T-helper 1 cell (primary cell): ENCODE measurements around the gene ARHGAP20.

Experiments
- DNase-seq, 5 donors: peaks; one replicate each; pipeline ENCODE4 v3.0.0-alpha.2; 2012 to 2020

The ARHGAP20 gene

DNA sequence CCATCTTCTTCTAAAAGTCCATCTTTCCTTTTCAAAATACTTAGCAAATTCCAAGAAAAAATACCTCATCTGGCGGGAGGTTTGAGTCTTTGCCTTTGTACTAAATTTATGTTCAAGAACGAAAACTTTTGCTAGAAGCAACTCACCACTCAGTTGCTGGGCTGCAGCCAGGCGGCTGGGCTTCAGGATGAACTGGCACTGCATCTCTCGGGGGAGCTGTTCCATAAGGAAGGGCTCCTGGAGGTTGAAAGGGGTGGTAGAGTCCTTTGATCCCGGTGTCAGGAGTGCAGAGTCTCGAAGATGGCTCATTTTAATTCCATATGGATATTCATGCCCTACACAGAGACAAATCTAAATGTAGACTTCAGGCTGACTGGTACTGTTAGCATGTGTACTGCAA is 105.8 kb downstream of the ARHGAP20 start:
- DNase-seq = no peak

DNA sequence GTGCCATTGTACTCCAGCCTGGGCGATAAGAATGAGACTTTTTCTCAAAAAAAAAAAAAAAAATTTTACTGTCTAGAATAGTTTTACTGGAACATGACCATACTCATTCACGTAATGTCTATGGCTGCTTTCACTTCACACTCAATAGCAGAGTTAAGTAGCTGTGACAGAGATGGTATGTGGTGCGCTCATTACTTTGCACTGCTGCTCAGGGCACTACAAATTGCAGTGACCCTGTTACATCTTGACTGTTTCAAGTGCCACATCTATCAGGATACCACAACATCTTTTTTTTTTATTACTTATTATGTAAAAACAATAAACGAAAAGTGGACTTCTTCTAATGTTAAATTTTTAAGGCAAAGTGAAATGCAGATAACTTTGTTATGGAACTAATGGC is 110.3 kb downstream of the ARHGAP20 start:
- no peak for DNase-seq

DNA sequence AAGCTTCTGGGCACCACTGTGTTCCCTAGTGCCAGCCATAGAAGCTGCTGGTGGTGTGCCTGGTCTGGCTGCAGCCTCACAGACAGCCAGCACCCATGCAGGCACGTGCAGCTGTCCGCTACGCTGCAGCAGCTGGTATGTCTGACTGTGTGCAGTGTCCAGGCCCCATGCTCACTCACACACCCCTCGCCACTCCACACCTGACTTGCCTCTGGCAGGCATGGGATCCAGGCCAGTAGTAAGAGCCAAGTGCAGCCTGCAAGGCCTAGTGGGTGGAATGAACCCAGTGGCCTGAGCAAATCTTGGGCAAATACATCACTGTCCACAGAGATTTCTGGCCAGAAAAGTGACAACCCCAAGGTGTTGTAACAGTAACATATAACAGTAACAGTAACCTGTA is 111.9 kb downstream of the ARHGAP20 start:
- no peak for DNase-seq

DNA sequence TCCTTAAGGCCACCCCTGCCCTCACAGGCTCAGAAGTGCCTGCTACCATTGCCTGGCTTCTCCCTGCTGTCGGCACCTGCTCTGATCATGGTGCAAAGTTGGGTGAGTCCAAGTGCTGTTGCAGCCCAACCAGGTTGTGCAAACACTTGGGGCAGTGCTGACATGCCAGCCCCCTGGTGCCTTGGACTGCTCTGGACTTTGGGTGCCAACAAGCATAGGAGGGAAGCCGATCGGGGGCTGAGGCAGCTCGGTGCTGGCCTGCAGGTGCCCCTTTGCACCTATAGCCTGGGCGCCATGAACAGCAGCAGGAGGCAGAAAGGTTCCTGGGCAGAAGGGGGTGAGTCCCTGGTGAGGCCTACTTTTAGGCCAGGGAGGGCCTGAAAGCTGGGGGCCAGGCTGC is 113.0 kb downstream of the ARHGAP20 start:
- no peak for DNase-seq

DNA sequence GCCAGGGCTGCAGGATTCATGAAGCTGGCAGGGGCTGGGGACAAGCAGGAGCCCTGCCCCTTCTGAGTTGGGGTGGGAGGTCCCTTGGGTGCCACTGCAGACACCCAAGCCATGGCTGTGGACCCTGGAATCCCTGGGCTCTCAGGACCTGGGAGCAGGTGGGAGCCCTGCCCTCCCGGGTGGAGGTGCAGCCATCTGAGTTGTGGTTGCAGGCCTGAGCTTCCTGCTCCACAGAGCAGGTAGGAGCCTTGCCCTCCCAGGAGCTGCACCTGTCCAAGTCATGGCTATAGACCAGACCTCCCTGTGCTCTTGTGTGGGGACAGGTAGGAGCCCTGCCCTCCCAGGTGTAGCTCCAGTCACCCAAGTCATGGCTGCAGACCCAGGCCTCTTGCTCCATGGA is 113.5 kb downstream of the ARHGAP20 start:
- DNase-seq = no peak

DNA sequence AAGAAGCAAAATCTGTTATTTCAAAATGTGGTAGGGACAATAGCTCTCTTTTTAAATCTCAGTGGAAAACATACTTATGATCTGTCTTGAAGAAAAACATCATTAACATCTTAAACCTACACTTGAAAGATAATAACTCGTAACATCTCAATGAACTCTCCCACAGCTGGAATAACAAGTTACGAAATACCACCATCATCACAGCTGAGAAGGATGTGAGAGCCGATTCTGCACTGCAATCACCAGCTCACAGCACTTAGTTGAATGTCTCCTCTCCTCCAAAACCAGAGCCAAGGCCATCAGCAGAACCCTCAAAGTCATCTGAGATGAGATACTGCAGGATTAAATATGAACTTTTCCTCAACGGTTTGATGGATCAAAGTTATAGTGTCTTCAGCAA is 124.3 kb downstream of the ARHGAP20 start:
- DNase-seq = no peak

DNA sequence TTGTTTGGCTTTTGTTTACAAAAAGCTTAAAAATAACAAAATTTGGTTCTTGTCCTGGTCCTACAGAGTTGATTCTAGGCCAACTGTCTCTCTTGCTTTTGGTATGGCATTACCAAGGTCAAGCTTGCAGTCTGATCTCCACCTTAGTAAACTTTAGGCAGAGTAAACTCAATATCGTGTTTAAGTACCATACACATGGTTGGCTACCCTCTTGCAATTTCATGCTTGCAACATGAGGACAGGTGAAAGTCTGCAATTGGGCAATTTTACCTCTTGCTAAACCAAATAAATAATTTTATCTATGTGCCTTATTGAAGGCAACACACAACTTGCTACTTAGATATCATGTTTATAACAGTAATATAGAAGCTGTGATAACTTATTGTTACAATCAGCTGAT is 125.1 kb downstream of the ARHGAP20 start:
- DNase-seq = no peak

DNA sequence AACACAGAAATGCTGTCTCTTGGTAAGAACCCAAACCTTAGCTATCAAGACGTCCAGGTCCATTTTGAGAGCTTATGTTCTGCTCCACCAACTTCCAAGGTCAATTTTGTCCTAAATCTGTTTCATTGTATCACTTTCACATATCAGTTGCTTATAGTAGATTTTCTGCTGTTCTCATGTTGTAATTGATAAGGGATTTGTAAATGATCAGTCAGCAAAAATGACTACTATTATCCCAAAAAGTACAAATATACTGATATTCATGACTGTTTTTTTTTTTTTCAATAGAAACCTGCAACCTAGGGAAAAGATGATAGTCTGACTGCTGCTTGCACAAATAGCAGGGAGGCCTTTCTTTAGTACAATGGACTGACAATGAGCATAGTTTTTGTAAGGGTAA is 128.1 kb downstream of the ARHGAP20 start:
- DNase-seq = no peak

DNA sequence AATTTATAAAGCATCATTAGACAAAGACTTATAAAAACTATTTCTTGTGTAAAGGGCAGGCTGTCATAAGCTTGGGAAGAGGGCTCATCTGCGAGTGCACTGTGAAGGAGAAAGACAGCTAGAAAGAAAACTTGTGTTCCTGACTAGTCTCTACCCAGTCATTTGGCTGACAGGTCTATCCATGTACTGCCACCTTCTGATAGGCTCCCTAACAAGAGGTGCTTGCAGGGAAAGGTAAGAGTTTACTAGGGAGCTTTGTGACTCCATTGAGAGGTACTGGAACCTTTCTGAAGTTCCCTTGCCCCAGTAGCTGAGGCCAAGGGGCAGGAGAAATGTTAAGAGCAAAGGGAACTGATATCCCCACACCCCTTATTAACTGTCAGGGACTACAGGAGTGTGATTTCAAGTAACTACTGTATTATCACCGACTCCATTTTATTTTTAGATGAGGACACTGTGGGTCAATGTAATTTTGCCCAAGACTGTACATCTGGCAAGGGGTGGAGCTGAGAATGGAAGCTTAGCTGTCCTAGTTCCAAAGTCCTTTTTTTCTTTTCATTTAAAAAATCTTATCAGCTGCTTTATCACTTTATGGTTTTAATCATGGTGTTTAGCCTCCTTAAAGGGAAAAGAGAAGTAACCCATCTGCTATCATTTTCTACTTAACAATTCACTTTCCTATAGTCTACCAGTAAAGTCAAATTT is 129.4 kb downstream of the ARHGAP20 start:
- DNase-seq = no peak

DNA sequence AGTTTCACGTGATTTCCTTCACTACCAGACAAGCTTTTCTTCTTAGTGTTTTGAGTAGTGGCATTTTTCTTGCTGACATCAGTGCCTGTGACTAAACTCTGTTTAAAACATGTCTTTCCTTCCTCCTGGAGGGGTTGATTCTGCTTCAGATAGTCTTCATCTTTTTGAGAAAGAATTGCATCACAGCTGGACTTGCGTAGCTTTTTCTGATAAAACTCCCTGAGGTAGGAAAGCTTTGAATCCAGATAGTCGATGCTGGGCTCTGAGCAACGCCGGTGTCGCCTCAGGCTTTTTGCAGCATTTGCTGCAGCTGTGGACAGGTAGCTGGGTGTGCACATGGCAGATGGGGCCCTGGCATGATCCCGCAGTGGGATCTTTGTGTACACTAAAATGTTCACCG is 131.7 kb downstream of the ARHGAP20 start:
- no peak for DNase-seq

DNA sequence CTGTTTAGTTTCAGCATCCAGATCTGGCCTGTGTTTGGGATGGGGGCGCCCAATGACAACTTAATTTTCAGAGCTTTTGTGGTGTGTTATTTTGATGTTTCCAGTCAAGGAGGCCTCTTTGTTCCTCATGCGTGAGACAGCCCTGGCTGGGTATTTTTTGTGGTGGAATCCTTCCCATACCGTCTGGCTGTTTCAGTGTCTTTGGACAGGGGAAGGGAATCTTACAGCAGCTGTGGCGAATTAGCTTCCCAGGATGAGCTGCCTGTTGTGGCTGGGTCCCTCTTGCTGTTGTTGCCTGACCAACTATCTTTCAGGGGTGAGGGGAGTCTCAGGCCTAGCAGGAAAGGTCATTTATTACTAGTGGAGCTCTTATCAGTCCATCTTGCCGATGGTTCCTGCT is 138.8 kb downstream of the ARHGAP20 start:
- DNase-seq = no peak

DNA sequence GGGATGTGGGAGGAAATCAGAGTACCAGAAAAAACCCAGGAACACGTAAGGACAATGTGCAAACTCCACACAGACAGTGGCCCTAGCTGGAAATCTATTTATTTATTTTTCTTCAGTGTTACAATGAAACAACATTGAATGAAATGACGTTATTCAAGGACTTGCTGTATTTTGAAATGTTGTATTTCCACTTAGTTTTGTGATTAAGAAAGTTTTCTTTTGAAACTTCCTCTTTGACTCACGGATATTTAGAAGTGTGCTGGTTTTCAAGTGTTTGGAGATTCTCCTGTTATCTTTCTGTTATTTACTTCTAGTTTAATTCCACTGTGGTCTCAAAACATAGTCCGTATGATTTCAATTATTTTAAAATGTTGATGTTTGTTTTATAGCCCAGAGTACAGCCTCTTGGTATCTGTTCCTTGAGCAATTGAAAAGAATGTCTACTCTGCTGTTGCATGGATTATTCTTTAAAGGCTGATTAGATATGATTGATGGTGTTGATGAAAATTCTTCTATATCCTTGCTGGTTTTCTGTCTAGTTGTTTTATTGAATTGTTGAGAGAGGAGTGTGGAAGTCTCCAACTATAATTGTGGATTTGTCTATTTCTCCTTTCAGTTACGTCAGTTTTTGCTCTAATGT is 141.0 kb downstream of the ARHGAP20 start:
- no peak for DNase-seq

DNA sequence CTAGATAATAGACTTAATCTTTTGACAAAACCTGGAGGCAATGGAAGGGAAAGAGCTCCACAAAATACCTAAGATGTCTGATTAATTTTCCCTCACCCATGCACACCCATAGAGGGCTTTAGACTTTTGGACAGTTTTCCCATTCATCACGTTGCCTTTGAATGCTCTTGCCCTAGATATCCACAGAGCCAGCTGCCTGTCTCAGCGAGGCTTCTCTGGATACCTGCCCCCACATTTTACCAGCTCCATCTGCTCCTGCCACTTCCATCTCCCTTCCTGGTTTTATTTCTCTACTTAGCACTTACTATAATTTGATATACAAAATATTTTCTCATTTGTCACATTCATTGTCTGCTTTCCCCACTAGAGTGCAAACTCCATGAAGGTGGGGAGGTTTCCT is 145.7 kb downstream of the ARHGAP20 start:
- no peak for DNase-seq

DNA sequence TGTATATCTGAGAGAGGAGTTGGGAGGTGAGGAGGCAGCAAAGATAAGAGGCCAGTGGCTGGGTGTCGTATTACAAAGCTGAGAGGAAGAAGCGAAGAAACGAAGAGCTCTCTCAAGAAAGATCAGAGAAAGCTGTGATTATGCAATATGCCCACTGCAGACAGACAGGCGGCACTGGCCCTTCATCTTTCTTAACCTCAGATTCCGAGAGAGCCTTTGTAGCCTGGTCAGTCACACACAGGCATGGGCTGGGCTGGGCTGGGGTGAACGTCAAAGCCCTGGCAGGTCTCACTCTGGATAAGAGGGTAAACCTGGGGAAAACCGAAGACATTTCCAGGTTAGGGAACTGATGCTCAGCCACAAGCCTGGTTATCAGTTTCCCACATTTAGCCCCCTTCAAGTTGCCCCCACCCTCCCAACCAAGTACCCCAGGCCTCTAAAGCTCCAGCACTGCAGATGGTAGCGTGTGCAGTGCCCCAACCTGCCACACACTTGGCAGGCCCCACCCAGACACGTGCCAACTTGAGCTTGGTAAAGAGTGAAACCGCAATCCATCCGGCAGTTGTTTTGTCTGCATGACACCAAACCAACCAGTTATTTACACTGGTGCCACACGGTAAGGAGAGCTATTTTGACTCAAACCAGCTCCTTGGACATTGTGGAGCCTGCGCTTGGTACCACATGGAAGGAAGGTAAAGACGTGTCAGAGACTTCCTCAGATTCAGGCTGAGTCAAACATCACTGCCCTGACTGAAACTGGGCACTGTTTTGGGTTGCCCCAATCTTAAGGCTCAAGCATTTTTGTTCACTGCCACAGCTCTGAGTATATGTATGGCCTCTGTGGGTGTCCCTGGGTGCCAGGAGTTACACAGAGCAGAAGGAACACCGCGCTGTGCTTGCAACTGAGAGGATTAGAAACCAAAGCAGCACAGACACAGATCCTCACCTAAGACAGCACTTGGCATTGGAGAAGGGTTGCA is 146.6 kb downstream of the ARHGAP20 start:
- DNase-seq = peak in 1 of 5 donors; percentile 4

DNA sequence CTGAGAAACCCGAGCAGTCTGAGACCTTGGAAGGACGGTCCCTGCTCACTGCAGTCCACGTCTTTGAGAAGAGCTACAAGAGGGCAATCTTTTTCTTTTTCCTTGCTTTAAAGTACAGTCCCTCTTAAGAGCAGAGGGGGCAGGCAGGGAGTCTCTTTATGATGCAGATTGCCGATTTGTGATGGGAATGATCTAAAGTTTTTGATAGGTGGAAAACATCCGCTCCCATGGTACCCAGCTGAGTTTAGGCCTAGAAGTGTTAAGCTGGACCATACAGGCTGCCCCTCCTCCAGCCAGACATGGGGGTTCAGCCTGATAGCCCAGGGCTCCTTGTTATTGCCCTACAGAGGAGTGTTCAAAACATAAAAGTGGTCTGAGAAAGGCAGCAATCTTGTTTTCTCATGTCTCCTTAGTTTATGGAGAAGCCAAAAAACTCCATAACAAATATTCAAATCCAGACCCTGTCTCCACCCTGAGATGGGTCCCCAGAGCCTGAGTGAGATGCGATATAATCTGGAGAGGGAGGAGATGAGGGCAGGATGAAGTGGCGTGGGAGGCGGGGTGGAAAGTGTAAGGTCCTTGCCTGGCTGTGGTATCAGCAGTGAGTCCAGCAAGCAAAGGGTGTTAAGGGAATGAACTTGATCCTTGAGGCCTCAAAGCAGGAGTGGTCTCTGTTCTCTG is 147.4 kb downstream of the ARHGAP20 start:
- no peak for DNase-seq

DNA sequence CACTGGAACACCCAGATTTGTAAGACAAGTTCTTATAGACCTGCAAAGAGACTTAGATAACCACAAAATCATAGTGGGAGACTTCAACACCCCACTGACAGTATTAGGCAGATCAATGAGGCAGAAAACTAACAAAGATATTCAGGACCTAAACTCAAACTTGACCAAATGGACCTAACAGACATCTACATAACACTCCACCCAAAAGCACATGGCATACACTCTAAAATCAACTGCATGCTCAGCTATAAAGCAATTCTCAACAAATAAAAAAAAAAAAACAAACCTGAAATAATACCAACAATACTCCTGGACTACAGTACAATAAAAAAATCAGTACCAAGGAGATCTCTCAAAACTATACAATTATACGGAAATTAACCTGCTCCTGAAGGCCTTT is 167.5 kb downstream of the ARHGAP20 start:
- DNase-seq = no peak

DNA sequence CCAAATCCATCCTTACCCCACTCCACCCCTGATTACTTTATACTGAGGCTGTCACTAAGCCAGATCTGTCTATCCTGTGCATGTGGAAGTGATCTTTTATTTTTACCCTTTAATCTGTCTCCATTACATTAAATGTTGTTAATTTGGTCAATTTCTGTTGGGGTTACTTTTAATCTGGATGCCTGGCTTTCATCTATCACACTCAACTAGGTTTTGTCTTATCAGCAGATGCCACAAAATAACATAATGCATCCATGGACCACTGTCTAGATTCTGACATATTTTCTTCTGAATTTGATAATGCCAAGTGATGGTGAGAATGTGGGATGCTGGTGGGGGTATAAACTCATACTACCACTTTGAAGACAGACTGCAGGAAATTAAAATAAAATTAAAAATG is 174.1 kb downstream of the ARHGAP20 start:
- DNase-seq = no peak

DNA sequence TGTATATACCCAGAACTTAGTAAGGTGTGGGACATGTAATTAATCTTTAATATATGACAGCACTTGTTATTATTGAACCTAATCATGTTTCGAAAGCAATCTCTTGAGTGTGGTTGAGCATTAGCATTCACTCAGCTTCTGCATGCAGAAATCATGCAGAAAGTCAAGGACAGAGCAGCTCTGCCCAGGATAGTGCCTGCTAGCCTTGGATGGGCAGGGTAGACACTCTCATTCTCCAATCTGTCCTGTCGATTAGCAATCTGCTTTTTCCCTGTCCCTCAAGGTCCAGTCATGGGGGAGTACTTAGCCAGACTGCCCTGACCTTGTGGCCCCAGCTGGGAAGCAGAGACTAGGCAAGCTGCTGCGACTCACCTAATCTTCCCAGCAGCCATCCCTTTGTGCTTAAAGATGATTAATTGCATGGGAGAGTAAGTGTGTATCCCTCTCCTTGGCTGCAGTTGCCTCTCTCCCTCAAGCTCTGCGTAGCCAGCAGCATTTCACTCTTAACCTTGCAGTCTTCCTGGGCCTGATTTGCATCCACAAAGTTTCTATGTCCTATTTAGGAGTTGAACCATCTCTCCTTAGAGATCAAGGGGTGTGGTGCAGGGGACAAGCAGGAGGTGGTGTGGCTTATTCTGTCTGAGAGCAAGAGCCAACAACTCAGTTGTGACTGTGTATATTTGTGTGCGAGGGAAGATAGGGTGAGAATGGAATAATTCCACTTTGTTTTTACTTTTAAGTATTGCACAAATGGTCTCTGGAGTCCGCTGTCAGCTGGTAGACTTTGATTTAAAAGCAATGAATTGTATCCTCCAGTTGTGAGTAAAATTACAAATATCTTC is 181.1 kb downstream of the ARHGAP20 start:
- DNase-seq = no peak

DNA sequence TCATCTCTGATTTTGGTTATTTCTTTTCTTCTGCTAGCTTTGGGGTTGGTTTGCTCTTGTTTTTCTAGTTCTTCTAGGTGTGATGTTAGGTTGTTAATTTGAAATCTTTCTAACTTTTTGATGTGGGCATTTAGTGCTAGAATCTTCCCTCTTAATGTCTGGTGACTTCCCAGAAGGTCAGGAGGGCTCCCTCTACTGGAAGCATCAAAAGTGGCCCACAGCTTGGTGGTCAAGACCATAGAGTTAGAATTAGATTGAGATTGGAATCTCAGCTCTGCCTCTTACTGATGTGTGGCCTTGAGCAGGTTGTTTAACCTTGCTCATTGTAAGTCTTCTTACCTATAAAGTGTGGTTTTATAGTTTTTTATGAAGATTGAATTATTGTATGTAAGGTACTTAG is 183.2 kb downstream of the ARHGAP20 start:
- DNase-seq = peak in 1 of 5 donors; percentile 14

DNA sequence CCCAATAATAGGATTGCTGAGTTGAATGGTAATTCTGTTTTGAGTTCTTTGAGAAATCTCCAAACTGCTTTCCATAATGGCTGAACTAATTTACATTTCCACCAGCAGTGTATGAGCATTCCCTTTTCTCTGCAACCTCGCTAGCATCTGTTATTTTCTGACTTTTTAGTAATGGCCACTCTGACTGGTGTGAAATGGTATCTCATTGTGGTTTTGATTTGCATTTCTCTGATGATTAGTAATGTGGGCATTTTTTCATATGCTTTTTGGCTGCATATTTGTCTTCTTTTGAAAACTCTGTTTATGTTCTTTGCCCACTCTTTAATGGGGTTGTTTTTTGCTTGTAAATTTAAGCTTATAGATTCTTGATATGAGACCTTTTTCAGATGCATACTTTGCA is 185.1 kb downstream of the ARHGAP20 start:
- DNase-seq = no peak
